Body of pancreas (tissue), 4 donors: ENCODE measurements around the gene VSX1.

ENCODE experiments used
- CTCF ChIP-seq, 7 experiments: fragments of 450-650 bp in 4 of 7; fragments of 200-600 bp in 3 of 7; sonication (generic) in 3 of 7; IDR thresholded peaks; one replicate each; pipeline ENCODE4 v1.5.1; 2016 to 2019; ENCODE audit warnings: antibody characterized with exemption in 7 of 7
- POLR2A ChIP-seq, 3 donors: fragments of 450-650 bp; IDR thresholded peaks; one replicate each; pipeline ENCODE4 v1.6.1; 2016; ENCODE audit warnings: antibody characterized with exemption in 3 of 3, mild to moderate bottlenecking in 2 of 3

DNA sequence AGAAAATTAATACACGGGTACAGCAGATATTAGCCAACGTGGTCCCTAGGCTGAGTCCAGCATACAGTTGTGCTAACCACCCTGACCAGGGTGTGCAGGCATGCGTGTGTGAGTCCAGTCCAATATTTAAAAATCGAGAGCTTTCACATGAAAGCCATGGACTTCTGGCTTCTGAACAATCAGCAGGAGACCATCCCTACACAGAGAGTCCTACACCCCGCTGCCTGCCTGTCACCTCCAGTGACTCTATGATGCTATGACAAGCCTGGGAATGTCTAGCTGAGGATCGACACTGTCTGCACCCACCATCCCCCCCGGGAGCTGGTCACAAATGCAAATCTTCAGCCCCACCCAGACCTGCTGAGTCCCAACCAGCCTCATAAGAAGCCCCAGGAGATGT, 31.9 kb downstream of the VSX1 start:
- TF ChIP-seq CTCF (IDR thresholded peaks at IDR 0.05): no peak
- TF ChIP-seq POLR2A (IDR thresholded peaks at IDR 0.05): no peak
